ENCODE measurements around the gene NDST1.

The NDST1 gene

DNA sequence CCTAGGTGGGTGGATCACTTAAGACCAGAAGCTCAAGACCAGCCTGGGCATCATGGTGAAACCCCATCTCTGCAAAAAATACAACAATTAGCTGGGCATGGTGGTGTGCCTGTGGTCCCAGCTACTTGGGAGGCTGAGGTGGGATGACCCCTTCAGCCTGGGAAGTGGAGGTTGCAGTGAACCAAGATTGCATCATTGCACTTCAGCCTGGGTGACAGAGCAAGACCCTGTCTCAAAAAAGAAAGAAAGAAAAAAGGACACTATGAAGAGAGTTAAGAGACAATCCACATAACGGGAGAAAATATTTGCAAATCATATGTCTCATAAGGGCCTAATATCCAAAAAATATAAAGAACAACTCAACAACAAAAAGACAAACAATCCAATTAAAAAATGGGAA, 57.9 kb downstream of the NDST1 start:
- no peaks in the 10 kb centered on the region for H3K27me3 ChIP-seq (ENCODE audit: insufficient read depth, low read length)

DNA sequence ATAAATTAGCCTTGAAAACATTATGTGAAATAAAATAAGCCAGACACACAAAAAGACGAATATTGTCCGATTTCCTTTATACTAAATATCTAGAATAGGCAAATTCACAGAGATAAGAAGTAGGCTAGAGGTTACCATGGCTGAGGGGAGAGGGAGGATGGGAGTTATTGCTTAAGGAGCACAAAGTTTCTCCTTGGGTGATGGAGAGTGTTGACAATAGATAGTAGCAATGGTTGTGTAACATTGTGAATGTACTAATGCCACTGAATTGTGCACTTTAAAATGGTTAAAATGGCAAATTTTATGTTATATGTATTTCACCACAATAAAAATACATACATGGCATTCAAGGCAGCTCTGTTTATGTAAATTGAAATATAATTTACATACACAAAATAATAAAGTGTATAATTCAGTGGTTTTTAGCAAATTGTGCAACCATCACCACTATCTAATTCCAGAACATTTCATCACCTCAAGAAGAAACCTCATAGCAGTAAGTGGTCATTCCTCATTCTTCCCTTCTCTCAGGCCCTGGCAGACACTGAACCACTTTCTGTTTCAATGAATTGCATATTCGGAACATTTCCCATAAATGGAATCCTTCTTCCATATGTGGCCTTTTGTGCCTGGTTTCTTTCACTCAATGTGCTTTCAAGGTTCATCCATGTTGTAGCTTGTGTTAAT, 59.2 kb downstream of the NDST1 start:
- Histone ChIP-seq H3K9me2 (ENCODE audit: low read depth, low read length) (no peaks in the 10 kb centered on the region), H2AFZ (ENCODE audit: low read length) (no peak overlapping the region), H3K36me3 (ENCODE audit: insufficient read depth, low read length) (no peaks in the 10 kb centered on the region), H3F3A (ENCODE audit: insufficient read depth, low read length) (no peaks in the 10 kb centered on the region), H3K4me1 (ENCODE audit: insufficient read depth, low read length, severe bottlenecking) (no peaks in the 10 kb centered on the region), H4K20me1 (ENCODE audit: insufficient read depth, low read length) (no peaks in the 10 kb centered on the region), H3K27ac (ENCODE audit: low read depth, low read length, poor library complexity, severe bottlenecking) (no peak overlapping the region), H3K9me3 (ENCODE audit: low read length) (no peaks in the 10 kb centered on the region), H3K79me2 (ENCODE audit: insufficient read depth, low read length) (no peaks in the 10 kb centered on the region), H3K4me2 (ENCODE audit: low read length) (no peak overlapping the region), H3K27me3 (ENCODE audit: insufficient read depth, low read length) (no peaks in the 10 kb centered on the region), H3K9ac (ENCODE audit: low read length) (no peak overlapping the region), H3K4me3 (ENCODE audit: low read depth, low read length, poor library complexity, severe bottlenecking) (no peak overlapping the region)
- TF ChIP-seq, protein P1, sequence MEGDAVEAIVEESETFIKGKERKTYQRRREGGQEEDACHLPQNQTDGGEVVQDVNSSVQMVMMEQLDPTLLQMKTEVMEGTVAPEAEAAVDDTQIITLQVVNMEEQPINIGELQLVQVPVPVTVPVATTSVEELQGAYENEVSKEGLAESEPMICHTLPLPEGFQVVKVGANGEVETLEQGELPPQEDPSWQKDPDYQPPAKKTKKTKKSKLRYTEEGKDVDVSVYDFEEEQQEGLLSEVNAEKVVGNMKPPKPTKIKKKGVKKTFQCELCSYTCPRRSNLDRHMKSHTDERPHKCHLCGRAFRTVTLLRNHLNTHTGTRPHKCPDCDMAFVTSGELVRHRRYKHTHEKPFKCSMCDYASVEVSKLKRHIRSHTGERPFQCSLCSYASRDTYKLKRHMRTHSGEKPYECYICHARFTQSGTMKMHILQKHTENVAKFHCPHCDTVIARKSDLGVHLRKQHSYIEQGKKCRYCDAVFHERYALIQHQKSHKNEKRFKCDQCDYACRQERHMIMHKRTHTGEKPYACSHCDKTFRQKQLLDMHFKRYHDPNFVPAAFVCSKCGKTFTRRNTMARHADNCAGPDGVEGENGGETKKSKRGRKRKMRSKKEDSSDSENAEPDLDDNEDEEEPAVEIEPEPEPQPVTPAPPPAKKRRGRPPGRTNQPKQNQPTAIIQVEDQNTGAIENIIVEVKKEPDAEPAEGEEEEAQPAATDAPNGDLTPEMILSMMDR (IDR thresholded peaks at IDR 0.05; ENCODE audit: low read length): no peak
- no peak for TF ChIP-seq EZH2 (IDR thresholded peaks at IDR 0.05; ENCODE audit: borderline replicate concordance, low read length)

More for the DNA sequence above, 57.9 kb downstream of the NDST1 start:
- Histone ChIP-seq H3K27ac (ENCODE audit: low read depth, low read length, poor library complexity, severe bottlenecking) (no peak overlapping the region), H4K20me1 (ENCODE audit: insufficient read depth, low read length) (no peaks in the 10 kb centered on the region), H3K9ac (ENCODE audit: low read length) (no peak overlapping the region), H3K4me3 (ENCODE audit: low read depth, low read length, poor library complexity, severe bottlenecking) (no peak overlapping the region), H3K4me1 (ENCODE audit: insufficient read depth, low read length, severe bottlenecking) (no peaks in the 10 kb centered on the region), H3K4me2 (ENCODE audit: low read length) (no peak overlapping the region), H3F3A (ENCODE audit: insufficient read depth, low read length) (no peaks in the 10 kb centered on the region), H2AFZ (ENCODE audit: low read length) (no peak overlapping the region), H3K36me3 (ENCODE audit: insufficient read depth, low read length) (no peaks in the 10 kb centered on the region), H3K9me2 (ENCODE audit: low read depth, low read length) (no peaks in the 10 kb centered on the region), H3K9me3 (ENCODE audit: low read length) (no peaks in the 10 kb centered on the region), H3K79me2 (ENCODE audit: insufficient read depth, low read length) (no peaks in the 10 kb centered on the region)
- TF ChIP-seq EZH2 (IDR thresholded peaks at IDR 0.05; ENCODE audit: borderline replicate concordance, low read length): no peak
- TF ChIP-seq, protein P1 (IDR thresholded peaks at IDR 0.05; ENCODE audit: low read length): no peak

DNA sequence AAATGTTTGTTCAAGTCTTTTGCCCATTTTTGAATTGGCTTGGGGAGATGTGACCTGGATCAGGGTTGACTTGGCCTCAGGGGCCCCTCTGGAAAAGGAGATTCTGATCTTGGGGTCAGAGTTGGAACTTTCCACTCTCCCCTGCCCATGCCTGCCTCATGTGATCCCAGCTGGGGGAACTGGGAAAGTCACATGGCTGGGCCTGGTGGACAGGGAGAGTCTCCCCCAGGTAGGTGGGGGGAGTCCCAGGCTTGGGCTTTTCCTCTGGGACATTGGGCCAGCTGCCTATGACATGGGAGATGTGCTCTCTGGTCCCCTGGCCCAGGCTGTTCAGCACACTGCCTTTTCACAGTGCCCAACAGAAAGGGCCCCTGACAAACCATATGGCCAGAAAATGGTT, 60.7 kb downstream of the NDST1 start:
- Histone ChIP-seq H3K9ac (ENCODE audit: low read length) (no peak overlapping the region), H4K20me1 (ENCODE audit: insufficient read depth, low read length) (no peaks in the 10 kb centered on the region), H2AFZ (ENCODE audit: low read length) (no peak overlapping the region), H3K9me2 (ENCODE audit: low read depth, low read length) (no peaks in the 10 kb centered on the region), H3F3A (ENCODE audit: insufficient read depth, low read length) (no peaks in the 10 kb centered on the region), H3K4me1 (ENCODE audit: insufficient read depth, low read length, severe bottlenecking) (no peaks in the 10 kb centered on the region), H3K9me3 (ENCODE audit: low read length) (no peaks in the 10 kb centered on the region), H3K4me2 (ENCODE audit: low read length) (no peak overlapping the region), H3K36me3 (ENCODE audit: insufficient read depth, low read length) (no peaks in the 10 kb centered on the region), H3K4me3 (ENCODE audit: low read depth, low read length, poor library complexity, severe bottlenecking) (no peak overlapping the region), H3K27me3 (ENCODE audit: insufficient read depth, low read length) (no peaks in the 10 kb centered on the region), H3K79me2 (ENCODE audit: insufficient read depth, low read length) (no peaks in the 10 kb centered on the region), H3K27ac (ENCODE audit: low read depth, low read length, poor library complexity, severe bottlenecking) (no peak overlapping the region)
- TF ChIP-seq, protein P1 (IDR thresholded peaks at IDR 0.05; ENCODE audit: low read length): no peak
- TF ChIP-seq EZH2 (IDR thresholded peaks at IDR 0.05; ENCODE audit: borderline replicate concordance, low read length): no peak
